ENCODE results near the gene TBCK.

DNA sequence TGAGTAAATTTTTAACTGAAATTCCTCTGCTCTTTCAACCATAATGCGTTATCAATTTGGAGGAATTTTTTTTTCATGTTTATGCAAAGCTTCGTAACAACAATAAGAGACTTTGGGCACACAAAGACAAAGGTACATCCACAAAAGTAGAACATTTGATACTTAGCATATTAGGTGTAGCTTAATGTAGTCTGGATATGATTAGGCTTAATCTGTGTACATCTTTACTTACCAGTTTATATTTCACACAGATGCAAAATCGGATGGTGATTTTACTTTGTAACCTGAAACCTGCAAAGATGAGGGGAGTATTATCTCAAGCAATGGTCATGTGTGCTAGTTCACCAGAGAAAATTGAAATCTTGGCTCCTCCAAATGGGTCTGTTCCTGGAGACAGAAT, 20.6 kb upstream of the TBCK start:
- TF ChIP-seq, protein P1, sequence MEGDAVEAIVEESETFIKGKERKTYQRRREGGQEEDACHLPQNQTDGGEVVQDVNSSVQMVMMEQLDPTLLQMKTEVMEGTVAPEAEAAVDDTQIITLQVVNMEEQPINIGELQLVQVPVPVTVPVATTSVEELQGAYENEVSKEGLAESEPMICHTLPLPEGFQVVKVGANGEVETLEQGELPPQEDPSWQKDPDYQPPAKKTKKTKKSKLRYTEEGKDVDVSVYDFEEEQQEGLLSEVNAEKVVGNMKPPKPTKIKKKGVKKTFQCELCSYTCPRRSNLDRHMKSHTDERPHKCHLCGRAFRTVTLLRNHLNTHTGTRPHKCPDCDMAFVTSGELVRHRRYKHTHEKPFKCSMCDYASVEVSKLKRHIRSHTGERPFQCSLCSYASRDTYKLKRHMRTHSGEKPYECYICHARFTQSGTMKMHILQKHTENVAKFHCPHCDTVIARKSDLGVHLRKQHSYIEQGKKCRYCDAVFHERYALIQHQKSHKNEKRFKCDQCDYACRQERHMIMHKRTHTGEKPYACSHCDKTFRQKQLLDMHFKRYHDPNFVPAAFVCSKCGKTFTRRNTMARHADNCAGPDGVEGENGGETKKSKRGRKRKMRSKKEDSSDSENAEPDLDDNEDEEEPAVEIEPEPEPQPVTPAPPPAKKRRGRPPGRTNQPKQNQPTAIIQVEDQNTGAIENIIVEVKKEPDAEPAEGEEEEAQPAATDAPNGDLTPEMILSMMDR (conservative IDR thresholded peaks at IDR 0.05 in 1 of 2, IDR thresholded peaks at IDR 0.05 in 1 of 2; ENCODE audit: extremely low read depth in 1 of 2, insufficient read depth in 1 of 2, low read depth in 1 of 2, low read length in 2 of 2) = no peak
- TF ChIP-seq EZH2 (IDR thresholded peaks at IDR 0.05; ENCODE audit: borderline replicate concordance, low read length) = no peak

Data from mammary epithelial cell (primary cell).